Stimulated activated CD8-positive, alpha-beta memory T cell treated with anti-CD3 and anti-CD28 coated beads, Interleukin-15, amount 100 ng/mL, for 1 hour (primary cell): Measurements from ENCODE around the gene SCN4B.

Source experiments
- DNase-seq: peaks from one replicate; pipeline ENCODE4 v3.0.0-alpha.2; 2020; ENCODE audit warnings: low read depth

Gene SCN4B

GRCh38 chr11:118129471-118130172, 23.0 kb downstream of the SCN4B start:
- no peak for DNase-seq

GRCh38 chr11:118128721-118129470, 23.7 kb downstream of the SCN4B start:
- DNase-seq, result no peak

- DNase-seq, result no peak
Observed at GRCh38 chr11:118128310-118128709, 24.3 kb downstream of the SCN4B start.

GRCh38 chr11:118126082-118126838, 26.4 kb downstream of the SCN4B start:
- DNase-seq, result no peak

GRCh38 chr11:118124929-118125535, 27.6 kb downstream of the SCN4B start:
- no peak for DNase-seq

GRCh38 chr11:118120793-118121192, 31.8 kb downstream of the SCN4B start:
- DNase-seq, result no peak

GRCh38 chr11:118117790-118118601, 34.6 kb downstream of the SCN4B start:
- no peak for DNase-seq

GRCh38 chr11:118115048-118115447, 37.6 kb downstream of the SCN4B start:
- no peak for DNase-seq

- no peak for DNase-seq
Observed at GRCh38 chr11:118114266-118114665, 38.4 kb downstream of the SCN4B start.

GRCh38 chr11:118112711-118113430, 39.8 kb downstream of the SCN4B start:
- DNase-seq, result no peak

GRCh38 chr11:118111744-118112035, 40.9 kb downstream of the SCN4B start:
- no peak for DNase-seq

- DNase-seq, result no peak
Observed at GRCh38 chr11:118111019-118111743, 41.4 kb downstream of the SCN4B start.

GRCh38 chr11:118109231-118109630, 43.4 kb downstream of the SCN4B start:
- DNase-seq, result no peak

- DNase-seq, result no peak
Observed at GRCh38 chr11:118108513-118108912, 44.1 kb downstream of the SCN4B start.

- no peak for DNase-seq
Observed at GRCh38 chr11:118106789-118107335, 45.8 kb downstream of the SCN4B start.

GRCh38 chr11:118105657-118106305, 46.8 kb downstream of the SCN4B start:
- DNase-seq, result no peak

- DNase-seq, result no peak
Observed at GRCh38 chr11:118104491-118104890, 48.1 kb downstream of the SCN4B start.

GRCh38 chr11:118102721-118103261, 49.8 kb downstream of the SCN4B start:
- DNase-seq, result no peak

- no peak for DNase-seq
Observed at GRCh38 chr11:118100691-118101232, 51.9 kb downstream of the SCN4B start.
